ENCODE results near the gene ATRAID. TPM values are rescaled to one million over a fixed set of nuclear protein-coding genes. Genes with fewer than 3 reads are reported as not detected.

Gene ATRAID
- total RNA-seq, 1 experiment from 2014 or later: 182 TPM

GRCh38 chr2:27222407-27222806 lies 10.6 kb downstream of the ATRAID start:
- no peak overlapping the region for H3K4me3 ChIP-seq (ENCODE audit: insufficient read depth, low read depth, low read length)
- no peaks in the 10 kb centered on the region for H3K27me3 ChIP-seq (ENCODE audit: control insufficient read depth, insufficient read depth, low read length)
- no peak for DNase-seq
- H3K36me3 ChIP-seq (replicated peaks; ENCODE audit: control insufficient read depth, insufficient read depth, low read length): peaks cover 60% of the 10 kb centered on the region

GRCh38 chr2:27223416-27223815 lies 11.6 kb downstream of the ATRAID start:
- DNase-seq: no peak
- no peaks in the 10 kb centered on the region for H3K27me3 ChIP-seq (ENCODE audit: control insufficient read depth, insufficient read depth, low read length)
- H3K36me3 ChIP-seq (replicated peaks; ENCODE audit: control insufficient read depth, insufficient read depth, low read length): peaks cover 59% of the 10 kb centered on the region
- no peak overlapping the region for H3K4me3 ChIP-seq (ENCODE audit: insufficient read depth, low read depth, low read length)

- no peak for DNase-seq
- Histone ChIP-seq H3K27me3 (ENCODE audit: control insufficient read depth, insufficient read depth, low read length) (no peaks in the 10 kb centered on the region), H3K36me3 (replicated peaks; ENCODE audit: control insufficient read depth, insufficient read depth, low read length) (peaks cover 53% of the 10 kb centered on the region), H3K4me3 (ENCODE audit: insufficient read depth, low read depth, low read length) (no peak overlapping the region)
Measured at GRCh38 chr2:27225526-27225925, 13.7 kb downstream of the ATRAID start.

GRCh38 chr2:27227501-27227900 lies 15.7 kb downstream of the ATRAID start:
- Histone ChIP-seq H3K27me3 (ENCODE audit: control insufficient read depth, insufficient read depth, low read length) (no peaks in the 10 kb centered on the region), H3K4me3 (ENCODE audit: insufficient read depth, low read depth, low read length) (no peak overlapping the region), H3K36me3 (replicated peaks; ENCODE audit: control insufficient read depth, insufficient read depth, low read length) (peaks cover 56% of the 10 kb centered on the region)
- DNase-seq: no peak

- no peak for DNase-seq
- Histone ChIP-seq H3K4me3 (ENCODE audit: insufficient read depth, low read depth, low read length) (no peak overlapping the region), H3K27me3 (ENCODE audit: control insufficient read depth, insufficient read depth, low read length) (no peaks in the 10 kb centered on the region), H3K36me3 (replicated peaks; ENCODE audit: control insufficient read depth, insufficient read depth, low read length) (peaks cover 65% of the 10 kb centered on the region)
Measured at GRCh38 chr2:27231921-27232320, 20.1 kb downstream of the ATRAID start.

GRCh38 chr2:27233341-27233740 lies 21.5 kb downstream of the ATRAID start:
- DNase-seq: no peak
- H3K4me3 ChIP-seq (ENCODE audit: insufficient read depth, low read depth, low read length): no peak overlapping the region
- H3K36me3 ChIP-seq (replicated peaks; ENCODE audit: control insufficient read depth, insufficient read depth, low read length): peaks cover 74% of the 10 kb centered on the region
- H3K27me3 ChIP-seq (ENCODE audit: control insufficient read depth, insufficient read depth, low read length): no peaks in the 10 kb centered on the region

- no peaks in the 10 kb centered on the region for H3K27me3 ChIP-seq (ENCODE audit: control insufficient read depth, insufficient read depth, low read length)
- no peak overlapping the region for H3K4me3 ChIP-seq (ENCODE audit: insufficient read depth, low read depth, low read length)
- peaks cover 92% of the 10 kb centered on the region for H3K36me3 ChIP-seq (replicated peaks; ENCODE audit: control insufficient read depth, insufficient read depth, low read length)
- DNase-seq: no peak
Measured at GRCh38 chr2:27236136-27236535, 24.3 kb downstream of the ATRAID start.

GRCh38 chr2:27236626-27237025 lies 24.8 kb downstream of the ATRAID start:
- Histone ChIP-seq H3K36me3 (replicated peaks; ENCODE audit: control insufficient read depth, insufficient read depth, low read length) (peaks cover 93% of the 10 kb centered on the region), H3K4me3 (ENCODE audit: insufficient read depth, low read depth, low read length) (no peak overlapping the region), H3K27me3 (ENCODE audit: control insufficient read depth, insufficient read depth, low read length) (no peaks in the 10 kb centered on the region)
- no peak for DNase-seq

GRCh38 chr2:27237341-27237945 lies 25.6 kb downstream of the ATRAID start:
- DNase-seq: no peak
- Histone ChIP-seq H3K4me3 (ENCODE audit: insufficient read depth, low read depth, low read length) (no peak overlapping the region), H3K27me3 (ENCODE audit: control insufficient read depth, insufficient read depth, low read length) (no peaks in the 10 kb centered on the region), H3K36me3 (replicated peaks; ENCODE audit: control insufficient read depth, insufficient read depth, low read length) (peaks cover 93% of the 10 kb centered on the region)

- H3K4me3 ChIP-seq (ENCODE audit: insufficient read depth, low read depth, low read length): no peak overlapping the region
- DNase-seq: no peak
- H3K36me3 ChIP-seq (replicated peaks; ENCODE audit: control insufficient read depth, insufficient read depth, low read length): peaks cover 93% of the 10 kb centered on the region
- no peaks in the 10 kb centered on the region for H3K27me3 ChIP-seq (ENCODE audit: control insufficient read depth, insufficient read depth, low read length)
Measured at GRCh38 chr2:27238976-27239375, 27.1 kb downstream of the ATRAID start.

GRCh38 chr2:27240406-27240805 lies 28.6 kb downstream of the ATRAID start:
- H3K27me3 ChIP-seq (ENCODE audit: control insufficient read depth, insufficient read depth, low read length): no peaks in the 10 kb centered on the region
- H3K4me3 ChIP-seq (ENCODE audit: insufficient read depth, low read depth, low read length): no peak overlapping the region
- H3K36me3 ChIP-seq (replicated peaks; ENCODE audit: control insufficient read depth, insufficient read depth, low read length): peaks cover 85% of the 10 kb centered on the region
- DNase-seq: no peak

- H3K27me3 ChIP-seq (ENCODE audit: control insufficient read depth, insufficient read depth, low read length): no peaks in the 10 kb centered on the region
- H3K36me3 ChIP-seq (replicated peaks; ENCODE audit: control insufficient read depth, insufficient read depth, low read length): peaks cover 71% of the 10 kb centered on the region
- peak; percentile 43 for DNase-seq
- no peak overlapping the region for H3K4me3 ChIP-seq (ENCODE audit: insufficient read depth, low read depth, low read length)
Measured at GRCh38 chr2:27241761-27242613, 30.1 kb downstream of the ATRAID start.

- Histone ChIP-seq H3K4me3 (ENCODE audit: insufficient read depth, low read depth, low read length) (no peak overlapping the region), H3K27me3 (ENCODE audit: control insufficient read depth, insufficient read depth, low read length) (no peaks in the 10 kb centered on the region; the same call in 1 of the 2 replicates), H3K36me3 (replicated peaks; ENCODE audit: control insufficient read depth, insufficient read depth, low read length) (peaks cover 66% of the 10 kb centered on the region)
- DNase-seq: no peak
Measured at GRCh38 chr2:27242614-27242951, 30.7 kb downstream of the ATRAID start.

- no peak overlapping the region for H3K4me3 ChIP-seq (ENCODE audit: insufficient read depth, low read depth, low read length)
- H3K27me3 ChIP-seq (ENCODE audit: control insufficient read depth, insufficient read depth, low read length): no peaks in the 10 kb centered on the region; the same call in 1 of the 2 replicates
- DNase-seq: no peak
- peaks cover 56% of the 10 kb centered on the region for H3K36me3 ChIP-seq (replicated peaks; ENCODE audit: control insufficient read depth, insufficient read depth, low read length)
Measured at GRCh38 chr2:27243391-27244130, 31.7 kb downstream of the ATRAID start.

- Histone ChIP-seq H3K36me3 (replicated peaks; ENCODE audit: control insufficient read depth, insufficient read depth, low read length) (peaks cover 44% of the 10 kb centered on the region), H3K4me3 (ENCODE audit: insufficient read depth, low read depth, low read length) (no peak overlapping the region), H3K27me3 (ENCODE audit: control insufficient read depth, insufficient read depth, low read length) (no peaks in the 10 kb centered on the region; the same call in 1 of the 2 replicates)
- no peak for DNase-seq
Measured at GRCh38 chr2:27245116-27245515, 33.3 kb downstream of the ATRAID start.
